Activated T-cell treated with anti-CD3 and anti-CD28 coated beads, Interleukin-2, amount 50 U/mL, for 48 hours (primary cell): Measurements from ENCODE around the gene HPX.

ENCODE experiments used
- DNase-seq, 2 experiments: peaks; one replicate each; pipeline ENCODE4 v3.0.0-alpha.2; 2020

The HPX gene

DNA sequence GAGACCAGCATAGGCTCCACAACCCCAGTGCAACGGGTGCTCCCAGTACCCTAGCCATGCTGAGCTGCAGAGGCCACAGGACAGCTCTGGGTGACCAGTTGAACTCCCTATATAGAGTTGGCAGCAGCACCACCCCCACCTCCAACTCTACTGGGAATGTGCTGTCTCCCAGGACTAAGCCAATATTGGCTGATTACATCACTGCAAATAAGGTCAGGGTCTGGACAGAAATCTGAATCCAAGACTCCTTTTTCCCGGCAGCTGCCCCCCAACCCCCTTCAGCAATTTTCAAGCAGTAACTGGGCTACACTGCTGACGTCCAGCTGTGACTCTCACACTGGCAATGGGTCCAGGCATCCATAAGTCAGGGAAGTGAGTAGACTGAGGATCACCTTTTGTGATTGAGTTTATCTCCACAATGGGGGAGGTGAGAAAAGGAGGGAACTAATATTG lies at the start of gene HPX:
Gene HPX, minus strand, starts transcription at position 82 of the 453 bp plus-strand sequence. Its CDS starts 24 bp downstream, at position 58.
- no peak for DNase-seq

DNA sequence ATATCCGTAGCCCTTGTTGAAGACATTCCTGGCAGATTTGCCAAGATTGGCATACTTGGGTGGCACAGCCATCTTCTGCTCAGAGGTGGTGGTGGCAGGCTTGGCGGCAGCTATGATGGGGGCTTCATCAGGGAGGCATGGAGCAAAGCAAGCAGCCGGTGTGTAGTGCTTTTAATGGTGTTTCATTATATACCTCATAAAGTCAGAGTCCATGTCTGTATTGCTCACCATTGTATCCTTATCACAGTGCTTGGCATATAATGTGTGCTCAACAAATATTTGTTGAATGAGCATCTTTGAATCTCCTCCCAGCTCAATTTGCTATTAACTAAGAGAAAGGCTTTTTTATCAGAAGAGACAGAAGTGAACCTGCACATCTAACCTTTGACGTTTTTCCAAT lies 48.5 kb upstream of the HPX start:
- no peak for DNase-seq

DNA sequence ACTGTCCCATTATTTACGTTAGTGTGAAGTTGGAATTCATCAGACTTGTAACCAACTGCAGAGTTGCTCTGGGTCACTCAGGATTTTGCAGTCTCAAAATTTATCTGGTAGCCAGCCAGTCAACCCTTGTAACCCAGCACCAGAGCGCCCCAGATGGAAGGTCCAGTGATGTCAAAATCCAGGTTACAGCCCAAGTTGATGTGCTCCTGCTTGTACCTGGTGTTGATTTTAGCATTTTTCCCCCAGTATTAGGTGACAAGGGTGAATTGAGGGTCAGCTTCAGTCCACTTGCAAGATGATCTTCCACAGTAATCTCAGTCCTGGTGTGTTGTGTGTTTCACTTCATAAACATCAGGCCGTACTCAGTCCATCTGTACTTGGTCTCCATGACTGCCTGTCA lies 48.0 kb upstream of the HPX start:
- DNase-seq: no peak

- no peak for DNase-seq
Measured at GRCh38 chr11:6488342-6488741, 47.6 kb upstream of the HPX start.

DNA sequence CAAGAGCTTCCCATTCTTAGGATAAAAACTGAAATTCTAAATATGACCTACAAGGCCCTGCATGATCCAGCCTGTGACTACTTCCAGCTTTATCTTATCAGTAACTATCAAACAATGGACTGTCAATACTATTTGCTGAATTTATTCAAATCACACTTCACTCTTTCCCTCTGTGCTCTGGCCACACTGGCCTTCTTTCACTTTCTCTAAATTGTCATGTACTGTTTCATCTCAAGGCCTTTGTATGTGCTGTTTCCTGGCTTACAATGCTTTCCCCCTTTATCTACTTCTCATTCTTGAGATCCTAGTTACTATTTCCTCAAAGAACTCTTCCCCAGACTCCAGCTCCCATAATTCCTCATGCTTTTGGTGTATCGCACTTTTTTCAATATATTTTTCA lies 46.2 kb upstream of the HPX start:
- no peak for DNase-seq

- DNase-seq: no peak
Measured at GRCh38 chr11:6486256-6486655, 45.5 kb upstream of the HPX start.

- DNase-seq: no peak
Measured at GRCh38 chr11:6485661-6486060, 44.9 kb upstream of the HPX start.

- DNase-seq: no peak
Measured at GRCh38 chr11:6483015-6483414, 42.2 kb upstream of the HPX start.

GRCh38 chr11:6482441-6482840 lies 41.7 kb upstream of the HPX start:
- no peak for DNase-seq

GRCh38 chr11:6481924-6482275 lies 41.1 kb upstream of the HPX start:
- DNase-seq: no peak

DNA sequence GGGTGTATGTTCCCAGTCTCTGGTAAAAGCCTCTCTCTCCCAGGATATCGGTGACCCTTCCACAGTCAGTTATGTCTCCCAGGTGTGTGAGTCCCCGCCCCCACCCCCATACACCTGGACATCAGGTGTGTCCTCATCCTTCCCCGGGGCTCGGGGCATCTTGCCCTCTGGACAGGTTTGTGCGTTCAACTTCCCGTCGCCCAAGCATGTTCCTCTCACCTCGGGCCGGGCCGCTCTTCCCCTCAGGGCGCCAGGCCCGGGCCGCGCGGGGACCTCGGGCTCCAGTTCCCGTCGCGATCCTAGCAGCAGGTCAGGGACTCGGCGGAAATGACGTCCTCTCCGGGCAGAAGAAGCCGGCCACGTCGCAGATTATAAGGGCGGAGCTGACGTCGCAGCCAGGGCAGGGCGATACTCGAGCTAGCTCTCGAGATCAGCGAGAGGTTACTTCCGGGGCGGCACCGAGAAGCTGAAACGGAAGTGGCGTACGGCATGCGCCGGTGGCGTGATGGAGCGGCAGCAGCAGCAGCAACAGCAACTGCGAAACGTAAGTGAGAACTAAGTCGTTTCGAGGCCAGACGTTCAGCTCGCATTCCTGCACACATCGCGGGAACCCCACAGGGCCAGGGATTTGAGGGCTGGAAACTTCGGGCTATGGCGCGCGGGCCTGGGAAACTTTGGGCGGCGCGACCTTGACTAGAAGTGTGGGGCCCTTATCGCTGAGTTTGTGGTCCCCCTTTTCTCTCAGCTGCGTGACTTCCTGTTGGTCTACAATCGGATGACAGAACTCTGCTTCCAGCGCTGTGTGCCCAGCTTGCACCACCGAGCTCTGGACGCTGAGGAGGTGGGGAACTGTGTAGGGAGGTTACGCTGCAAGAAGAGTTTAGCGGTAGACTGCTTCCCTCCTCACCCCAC lies 40.5 kb upstream of the HPX start, which contains the start of the genes ARFIP2 and TIMM10B:
Gene ARFIP2, minus strand, starts transcription at position 320 of the 912 bp plus-strand sequence. CDS start 910 bp downstream, outside the sequence.
Gene TIMM10B, plus strand, starts transcription at position 490 of the 912 bp plus-strand sequence. Its CDS starts 16 bp downstream, at position 506.
- DNase-seq: peak; percentile 95 to 97

DNA sequence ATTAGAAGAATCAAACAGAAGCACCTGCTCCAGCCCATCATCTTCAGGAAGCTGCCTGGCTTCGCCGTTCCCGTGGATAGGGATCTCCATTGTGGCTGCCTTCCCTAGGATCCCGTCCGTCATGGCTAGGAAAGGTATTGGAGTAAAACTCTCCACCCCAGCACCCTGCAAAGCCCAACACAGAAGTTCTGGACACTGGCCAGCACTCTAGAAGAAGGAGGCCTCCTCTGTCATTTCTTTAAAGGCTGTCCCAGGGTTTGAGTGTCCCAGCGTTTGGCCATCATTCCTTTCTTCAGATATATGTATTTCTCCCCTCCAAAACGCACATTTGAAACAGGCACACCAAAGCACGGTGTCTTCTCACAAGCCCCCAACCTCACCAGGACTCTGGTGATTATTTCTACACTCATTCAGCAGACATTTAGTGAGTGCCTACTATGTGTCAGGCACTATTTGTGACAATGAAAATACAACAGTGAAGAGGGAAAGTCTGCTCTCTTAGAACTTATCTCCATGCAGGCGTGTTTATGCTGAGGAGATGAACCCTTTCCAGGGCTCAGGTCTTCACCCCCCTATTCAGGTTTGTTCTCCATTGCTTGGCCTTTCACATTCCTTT lies 39.6 kb upstream of the HPX start:
- no peak for DNase-seq

DNA sequence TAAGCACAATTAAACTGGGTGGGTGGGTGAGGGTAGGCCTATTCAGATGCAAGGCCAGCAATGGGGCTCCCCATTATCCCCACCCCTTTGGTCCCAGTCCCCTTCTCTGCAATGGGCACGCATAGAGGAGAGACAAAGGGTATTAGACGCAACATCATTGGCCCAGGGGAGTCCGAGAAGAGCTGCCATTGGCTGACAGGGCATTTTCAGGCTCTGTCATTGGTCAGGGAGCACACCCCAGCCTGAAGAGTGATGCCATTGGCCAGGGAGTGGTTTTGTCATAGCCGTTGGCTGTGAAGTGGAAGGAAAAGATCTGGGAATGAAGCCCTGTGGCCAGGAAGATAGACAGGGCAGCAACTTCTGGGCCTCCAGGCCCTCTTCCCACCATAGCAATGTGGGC lies 35.8 kb upstream of the HPX start:
- no peak for DNase-seq

GRCh38 chr11:6475936-6476335 lies 35.1 kb upstream of the HPX start:
- no peak for DNase-seq

GRCh38 chr11:6474806-6475500 lies 34.2 kb upstream of the HPX start:
- DNase-seq: no peak

GRCh38 chr11:6474413-6474792 lies 33.6 kb upstream of the HPX start:
- no peak for DNase-seq

DNA sequence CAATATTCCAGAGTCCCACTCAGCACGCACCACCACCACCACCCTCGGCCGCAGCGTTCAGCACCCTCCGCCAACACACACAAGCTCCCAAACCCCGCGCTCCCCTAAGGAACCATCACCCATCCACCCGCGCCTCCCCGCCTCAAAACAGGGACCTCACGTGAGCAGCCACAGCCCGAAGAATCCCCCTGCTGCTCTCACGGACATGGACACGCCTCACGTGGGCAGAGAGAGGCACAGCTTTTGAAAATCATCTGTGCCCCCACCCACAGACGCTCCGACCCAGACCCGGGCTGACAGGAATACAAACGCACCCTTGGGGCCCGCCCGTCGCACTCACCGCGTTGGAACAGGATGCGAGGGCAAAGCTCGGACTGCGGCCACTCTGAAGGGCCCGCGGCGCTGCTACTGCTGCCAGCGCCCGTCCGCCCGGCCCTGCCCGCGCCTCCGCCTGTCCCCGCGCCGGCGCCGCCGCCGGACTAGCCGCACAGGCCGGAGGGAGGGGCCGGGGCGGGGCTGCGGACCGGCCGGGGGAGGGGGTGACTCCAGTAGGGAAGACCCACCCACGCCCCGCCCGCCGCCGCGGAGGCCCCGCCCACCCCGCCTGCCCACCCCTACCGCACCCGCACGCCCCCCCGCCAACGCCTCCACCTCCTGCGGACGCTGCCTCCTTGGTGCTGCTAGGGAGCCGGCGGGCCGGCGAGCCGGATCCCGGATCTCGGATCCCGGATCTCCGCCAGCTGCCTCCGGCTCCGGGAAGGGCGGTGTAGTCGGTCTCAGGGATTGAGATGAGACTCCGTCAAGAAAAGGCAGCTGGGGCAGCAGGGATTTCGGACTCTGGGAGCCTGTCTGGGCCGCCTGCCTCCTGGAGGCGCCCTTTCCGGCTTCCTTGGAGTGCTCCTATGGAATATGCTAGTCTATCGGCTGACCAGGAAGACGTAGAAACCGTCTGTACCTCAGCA lies 32.9 kb upstream of the HPX start, which contains the start of gene TRIM3:
Gene TRIM3, minus strand, starts transcription at position 491 of the 962 bp plus-strand sequence. CDS start 8,246 bp downstream, outside the sequence.
- DNase-seq: peak; percentile 67 to 72

DNA sequence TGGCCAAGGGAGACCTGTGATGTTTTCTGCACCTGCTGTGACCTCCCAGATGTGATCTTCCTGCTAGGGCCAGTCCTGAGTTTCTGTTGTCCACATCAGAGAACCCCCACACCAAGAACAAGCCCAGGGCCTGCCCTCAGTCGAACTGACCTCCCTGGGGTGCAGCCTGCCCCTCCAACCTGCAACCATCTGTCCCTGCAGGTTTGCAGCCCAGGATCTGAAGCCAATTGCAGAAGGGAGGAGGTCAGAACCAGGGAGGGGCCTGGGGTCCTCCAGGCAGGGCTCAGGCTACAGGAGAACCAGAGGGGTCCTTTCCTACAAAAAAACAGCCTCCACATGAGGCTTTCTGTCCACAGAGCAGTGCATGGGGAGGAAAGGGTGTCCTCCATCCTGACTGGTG lies 32.1 kb upstream of the HPX start:
- DNase-seq: no peak

- DNase-seq: no peak
Measured at GRCh38 chr11:6469599-6469998, 28.8 kb upstream of the HPX start.

DNA sequence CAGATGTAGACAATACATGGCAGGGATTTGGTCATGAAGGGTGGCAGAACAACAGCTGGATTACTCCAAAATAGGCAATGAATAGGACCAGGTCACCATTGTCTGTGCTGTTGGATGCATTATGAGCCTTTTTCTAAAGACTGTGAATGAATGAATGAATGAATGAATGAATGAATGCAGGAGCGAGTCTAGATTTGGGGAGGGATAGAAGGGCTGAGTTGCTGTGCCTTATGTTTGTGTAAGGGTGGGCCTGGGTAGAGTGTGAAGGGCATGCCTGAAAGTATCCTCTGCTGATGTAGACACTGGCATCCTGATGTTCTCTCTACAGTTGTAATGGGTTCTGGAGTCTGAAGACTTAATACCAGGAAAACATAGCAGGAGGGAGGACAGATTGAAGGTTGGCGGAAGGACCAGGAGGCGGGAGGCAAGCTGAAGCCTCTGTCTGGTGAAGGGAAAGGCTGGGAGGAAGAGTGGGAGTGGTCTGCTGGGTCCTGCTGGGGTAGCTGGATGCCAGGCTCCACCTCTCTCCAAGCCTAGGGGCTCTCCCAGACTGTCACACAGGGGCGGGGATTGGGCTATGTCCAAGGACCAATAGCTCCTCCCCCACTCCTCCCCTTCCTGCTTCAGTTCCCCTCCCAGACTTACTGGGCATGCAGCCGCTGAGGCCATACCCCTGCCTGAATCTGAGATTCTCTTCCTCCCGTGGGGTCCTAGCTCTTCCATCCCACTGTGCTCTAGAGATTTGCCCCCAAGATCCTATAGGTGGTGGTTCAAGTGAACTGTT lies 28.1 kb upstream of the HPX start:
- DNase-seq: peak in 1 of 2 experiments; percentile 25

- DNase-seq: no peak
Measured at GRCh38 chr11:6459099-6459450, 18.3 kb upstream of the HPX start.
